ENCODE results near the gene LRRC15.

The LRRC15 gene

DNA sequence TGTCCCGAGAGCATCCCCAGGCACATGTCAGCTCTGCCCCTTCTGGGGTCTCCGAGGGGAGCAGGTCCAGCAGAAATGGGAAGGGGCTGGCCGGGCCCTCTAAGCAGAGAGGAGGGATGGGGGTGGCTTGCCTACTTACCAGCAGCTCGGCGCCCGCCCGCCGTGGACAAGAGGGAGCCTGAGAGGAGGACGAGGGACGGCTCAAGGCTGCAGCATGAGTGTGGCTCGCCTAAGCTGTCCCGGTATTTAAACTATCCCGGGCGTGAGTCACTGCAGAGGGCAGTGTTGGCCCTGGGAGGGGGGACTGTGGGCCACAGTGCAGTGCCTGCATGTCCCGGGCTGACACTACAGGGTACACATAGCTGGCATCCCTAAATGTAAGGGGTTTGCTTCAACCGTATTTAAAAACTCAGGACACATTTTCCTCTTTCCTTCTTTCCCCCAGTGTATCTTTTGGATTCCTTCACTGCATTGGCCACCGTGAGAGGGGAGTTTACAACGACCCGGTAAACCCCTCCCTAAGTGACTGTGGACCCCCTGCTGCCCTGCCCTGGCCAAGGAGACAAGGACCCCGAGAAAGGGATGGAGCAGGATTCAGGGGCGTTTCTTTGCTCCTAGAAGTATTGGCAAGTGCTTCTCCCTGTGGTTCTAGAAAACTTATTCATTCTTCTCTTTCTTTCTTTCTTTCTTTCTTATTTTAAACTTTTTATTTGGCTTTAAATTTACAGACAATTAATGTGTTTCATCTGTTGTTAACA is at the start of gene LRRC15:
Gene LRRC15 (minus strand): TSS at position 222 of the 758 bp plus-strand sequence. CDS start 8,700 bp downstream, outside the sequence.
- DNase-seq (ENCODE audit: low read depth), result no peak

DNA sequence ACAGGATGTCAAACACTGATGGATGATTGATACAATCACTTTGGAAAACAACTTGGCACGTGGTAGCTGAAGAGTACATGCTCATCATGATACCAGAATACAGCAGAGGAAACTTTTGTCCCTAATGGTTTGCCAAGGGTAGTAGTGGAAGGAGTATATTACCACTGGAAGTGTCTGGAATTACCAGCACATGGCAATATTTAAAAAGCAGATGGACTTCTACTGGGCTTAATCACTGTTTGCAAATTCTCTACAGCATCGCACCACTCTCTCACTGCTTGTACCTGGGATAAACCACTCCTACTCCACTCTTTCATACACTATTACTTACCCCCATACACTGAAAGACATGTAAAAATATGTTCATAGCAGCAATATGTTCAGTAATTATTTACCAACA is 49.1 kb upstream of the LRRC15 start:
- DNase-seq (ENCODE audit: low read depth), result no peak

DNA sequence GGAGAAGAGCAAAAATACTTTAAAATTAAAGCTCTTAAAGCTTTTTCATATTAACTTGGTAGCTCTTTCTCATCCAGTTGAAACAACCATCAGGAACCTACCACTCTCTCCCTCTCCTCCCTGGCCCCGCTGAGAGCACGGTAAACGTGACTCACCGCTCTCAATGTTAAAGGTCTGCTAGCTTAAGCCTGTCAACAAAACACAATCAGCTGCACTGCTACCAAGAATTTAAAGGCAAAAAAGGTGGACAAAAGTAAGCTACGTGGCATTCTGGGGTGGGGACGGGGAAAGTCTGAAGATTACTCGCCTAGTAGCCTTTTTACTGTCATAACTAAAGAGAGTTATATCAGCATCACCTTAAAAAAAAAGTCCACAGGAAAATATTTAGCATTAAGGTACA is 37.9 kb upstream of the LRRC15 start:
- DNase-seq (ENCODE audit: low read depth), result no peak

DNA sequence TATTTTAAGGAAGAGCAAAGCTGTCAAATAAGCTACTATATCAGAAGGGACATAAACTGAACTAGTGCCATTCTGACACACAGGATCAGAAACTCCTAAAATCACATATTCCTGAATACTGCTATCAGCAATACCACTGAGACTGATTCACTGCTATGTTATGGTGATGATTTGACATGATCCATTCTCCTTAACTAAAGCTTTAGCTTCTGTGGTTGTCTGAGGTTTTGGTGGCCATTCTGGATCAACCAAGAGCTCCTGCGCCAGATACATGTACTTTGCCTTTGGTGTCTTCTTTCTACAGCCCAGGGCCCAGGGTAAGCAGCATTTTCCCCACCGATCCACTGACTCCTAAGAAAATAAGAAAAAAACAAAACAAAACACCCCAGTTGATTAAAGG is 36.2 kb upstream of the LRRC15 start:
- DNase-seq (ENCODE audit: low read depth), result no peak

DNA sequence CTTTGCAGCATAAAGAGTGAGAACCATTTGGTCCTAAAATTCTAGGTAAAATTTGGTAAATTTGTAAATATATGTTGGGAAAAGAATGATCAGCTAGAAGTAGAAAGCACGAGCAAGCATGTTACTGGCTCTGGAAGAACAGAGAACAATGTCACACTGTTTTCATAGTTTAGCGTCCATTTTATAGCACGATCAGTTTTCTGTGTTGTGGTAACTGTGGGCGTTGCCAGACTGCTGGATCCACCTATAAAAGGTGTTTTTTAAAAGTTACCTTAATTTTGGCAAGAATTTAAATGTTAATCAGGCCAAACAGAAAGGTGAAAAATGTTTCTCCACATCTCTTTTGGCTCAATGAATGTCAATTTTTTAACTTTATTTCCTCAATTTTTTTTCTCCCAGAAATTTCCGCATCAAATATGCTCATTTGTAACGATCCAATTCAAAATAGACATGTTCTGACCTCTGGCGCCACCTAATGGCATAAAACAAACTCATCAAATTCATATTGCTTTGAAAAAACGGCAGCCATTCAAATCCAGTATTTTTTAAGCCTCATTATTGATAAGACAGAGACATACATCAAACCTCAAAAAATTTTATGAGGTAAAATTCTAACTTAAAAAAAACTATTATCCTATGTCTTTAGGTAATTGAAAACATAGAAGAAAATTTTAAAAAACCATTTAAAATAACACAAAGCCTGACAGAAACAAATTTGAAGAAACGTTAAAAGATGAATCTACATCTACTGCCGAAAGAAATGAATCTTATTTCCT is 35.0 kb upstream of the LRRC15 start:
- no peak for DNase-seq (ENCODE audit: low read depth)

DNA sequence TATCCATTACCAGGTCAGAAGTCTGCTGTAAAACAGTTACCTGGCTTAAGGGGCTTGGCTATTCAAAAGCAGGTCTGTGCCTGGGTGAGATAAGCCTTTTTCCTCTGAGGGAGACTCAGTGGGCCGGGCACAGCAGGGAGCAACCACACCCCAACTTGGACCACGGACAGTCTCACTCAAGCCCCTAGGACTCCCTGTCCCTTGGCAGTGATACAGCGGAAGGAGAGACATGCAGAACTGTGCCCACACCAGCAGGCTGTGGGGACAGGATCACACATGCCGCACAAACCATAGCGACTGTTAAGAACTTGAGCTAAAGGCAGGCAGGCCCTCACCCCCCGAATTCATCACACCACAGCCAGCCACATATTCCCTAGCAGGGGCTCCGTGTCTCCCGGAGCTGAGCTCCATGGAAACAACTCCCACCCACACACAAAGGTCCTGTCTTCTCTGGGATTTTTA is 32.4 kb upstream of the LRRC15 start:
- no peak for DNase-seq (ENCODE audit: low read depth)

DNA sequence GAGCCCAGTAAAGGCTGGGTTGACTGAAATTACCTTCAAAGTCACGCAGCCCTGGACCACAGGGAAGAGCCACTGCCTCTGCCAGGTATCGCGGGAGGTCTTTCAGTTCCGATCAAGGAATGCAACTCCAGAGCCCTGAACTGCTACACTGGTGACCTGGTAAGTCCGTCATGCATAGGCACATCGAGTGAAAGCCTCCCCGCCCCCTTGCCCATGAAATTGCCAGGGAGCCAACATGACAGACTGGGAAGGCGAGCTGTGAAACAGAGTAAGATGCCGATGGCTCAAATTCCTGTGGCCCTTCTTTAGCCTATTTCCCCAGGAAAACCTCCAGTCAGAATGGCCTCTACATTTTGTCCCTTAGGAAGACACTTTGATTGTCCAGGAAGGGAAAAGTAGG is 31.8 kb upstream of the LRRC15 start:
- DNase-seq (ENCODE audit: low read depth), result no peak

DNA sequence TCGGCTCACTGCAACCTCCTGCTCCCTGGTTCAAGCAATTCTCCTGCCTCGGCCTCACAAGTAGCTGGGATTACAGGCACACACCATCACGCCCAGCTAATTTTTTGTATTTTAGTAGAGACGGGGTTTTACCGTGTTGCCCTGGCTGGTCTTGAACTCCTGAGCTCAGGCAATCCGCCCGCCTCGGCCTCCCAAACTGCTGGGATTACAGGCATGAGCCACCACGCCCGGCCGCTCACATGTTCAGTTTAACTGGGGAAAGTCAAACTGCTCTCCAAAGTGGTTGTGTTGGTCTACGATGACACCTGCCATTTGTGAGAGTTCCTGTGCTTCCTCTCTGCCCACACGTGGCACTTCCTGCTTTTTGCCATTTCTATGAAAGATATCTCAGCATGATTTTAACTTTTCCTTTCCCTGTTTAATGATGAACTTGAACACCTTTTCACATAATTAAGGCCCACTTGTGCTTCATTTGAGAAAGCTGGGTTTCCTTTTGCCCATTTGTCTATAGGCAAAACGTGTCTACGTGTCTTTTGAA is 30.4 kb upstream of the LRRC15 start:
- DNase-seq (ENCODE audit: low read depth), result no peak

DNA sequence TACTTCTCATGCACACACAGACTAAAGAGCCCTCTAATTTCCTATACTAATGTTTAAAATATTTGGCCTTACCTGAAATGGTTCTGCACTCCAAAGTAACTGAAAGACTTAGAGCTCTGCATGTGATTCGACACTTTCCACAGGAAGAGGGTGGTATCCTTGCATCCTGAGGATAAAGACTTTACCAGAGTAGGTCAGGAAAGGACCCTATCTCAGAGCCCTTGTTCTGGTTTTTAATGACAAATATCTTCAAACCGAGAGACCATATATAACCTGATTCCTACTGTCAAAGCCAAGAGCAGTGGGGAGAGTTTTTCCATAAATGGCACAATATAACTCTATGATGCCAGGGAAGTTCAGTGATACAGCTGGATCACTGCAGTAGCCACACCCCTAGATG is 29.6 kb upstream of the LRRC15 start, which contains the start of gene GP5:
Gene GP5 (minus strand): TSS at position 101 of the 400 bp plus-strand sequence. CDS start 984 bp downstream, outside the sequence.
- DNase-seq (ENCODE audit: low read depth), result no peak

DNA sequence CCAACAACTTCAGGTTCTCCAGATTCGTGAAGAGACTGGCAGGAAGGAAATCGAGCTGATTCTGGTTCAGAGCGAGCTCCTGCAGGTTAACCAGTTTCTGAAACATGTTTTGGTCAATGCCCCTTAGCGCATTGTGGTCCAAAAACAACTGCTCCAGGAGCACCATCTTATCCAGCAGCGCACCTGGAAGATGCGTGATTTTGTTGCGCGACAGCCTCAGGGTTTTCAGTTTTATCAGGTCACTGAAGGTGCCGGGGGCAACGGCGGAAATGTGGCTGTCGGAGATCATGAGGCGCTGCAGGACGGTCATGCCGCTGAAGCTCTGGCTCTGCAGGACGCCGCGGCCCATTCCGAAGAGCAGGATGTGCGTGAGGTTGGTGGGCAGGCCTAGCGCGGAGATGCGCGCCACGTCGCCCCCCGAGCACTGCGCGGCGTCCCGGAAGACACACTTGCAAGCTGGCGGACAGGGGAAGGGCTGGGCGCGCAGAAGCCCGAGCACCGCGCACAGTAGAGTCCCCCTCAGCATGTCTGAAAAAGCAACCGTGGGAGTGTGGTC is 28.3 kb upstream of the LRRC15 start:
- DNase-seq (ENCODE audit: low read depth), result no peak

DNA sequence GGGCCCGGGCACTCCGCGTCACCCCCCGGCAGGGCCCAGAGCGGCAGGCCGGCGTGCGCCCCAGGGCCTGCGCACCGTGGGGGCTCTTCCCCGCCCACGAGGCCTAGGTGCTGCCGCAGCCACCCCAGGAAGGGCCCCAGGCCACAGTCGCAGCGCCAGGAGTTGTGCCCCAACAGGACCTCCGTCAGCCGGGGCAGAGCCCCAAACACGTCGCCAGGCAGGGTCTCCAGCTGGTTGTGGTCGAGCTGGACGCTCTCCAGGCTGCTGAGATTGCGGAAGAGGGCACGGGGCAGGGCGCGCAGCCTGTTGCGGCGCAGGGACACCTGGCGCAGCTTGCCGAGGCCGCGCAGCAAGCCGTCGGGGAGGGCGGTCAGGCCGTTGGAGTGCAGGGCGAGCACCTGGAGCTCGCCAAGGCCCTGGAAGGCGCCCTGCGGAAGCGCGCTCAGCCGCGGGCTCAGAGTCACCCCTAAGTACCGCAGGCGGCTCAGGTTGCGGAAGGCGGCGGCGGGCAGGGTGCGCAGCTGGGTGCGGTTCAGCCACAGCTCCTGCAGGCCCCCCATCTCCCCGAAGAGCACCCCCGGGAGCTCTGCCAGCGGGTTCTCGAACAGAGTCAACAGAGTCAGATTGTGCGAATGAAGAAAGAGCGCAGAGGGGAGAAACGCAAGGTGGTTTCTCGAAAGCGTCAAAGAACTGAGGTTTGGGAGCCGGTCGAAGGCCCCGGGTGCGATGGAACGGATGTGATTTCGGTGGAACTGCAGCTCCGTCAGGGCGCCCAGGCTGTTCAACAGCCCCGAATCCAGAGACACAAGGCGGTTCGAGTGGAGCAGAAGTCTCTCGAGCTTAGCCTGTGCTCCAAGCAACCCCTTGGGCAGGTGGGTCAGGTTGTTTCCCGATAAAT is 27.6 kb upstream of the LRRC15 start:
- DNase-seq (ENCODE audit: low read depth), result no peak

DNA sequence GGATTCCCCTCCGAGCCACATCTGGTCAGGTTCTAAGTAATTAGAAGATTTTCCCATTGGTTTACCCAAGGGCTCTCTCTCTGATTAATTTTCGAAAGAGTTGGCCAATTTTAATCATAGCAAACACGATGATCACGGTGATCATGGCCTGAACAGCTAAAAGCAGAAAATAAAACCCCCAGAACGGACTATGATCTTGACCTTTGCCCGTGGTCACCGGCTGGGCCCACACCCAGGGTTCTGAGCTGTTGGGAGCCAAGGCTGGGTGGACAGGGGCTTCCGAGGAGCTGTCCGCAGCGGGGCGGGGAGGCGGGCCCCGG is 27.0 kb upstream of the LRRC15 start:
- DNase-seq (ENCODE audit: low read depth), result no peak

DNA sequence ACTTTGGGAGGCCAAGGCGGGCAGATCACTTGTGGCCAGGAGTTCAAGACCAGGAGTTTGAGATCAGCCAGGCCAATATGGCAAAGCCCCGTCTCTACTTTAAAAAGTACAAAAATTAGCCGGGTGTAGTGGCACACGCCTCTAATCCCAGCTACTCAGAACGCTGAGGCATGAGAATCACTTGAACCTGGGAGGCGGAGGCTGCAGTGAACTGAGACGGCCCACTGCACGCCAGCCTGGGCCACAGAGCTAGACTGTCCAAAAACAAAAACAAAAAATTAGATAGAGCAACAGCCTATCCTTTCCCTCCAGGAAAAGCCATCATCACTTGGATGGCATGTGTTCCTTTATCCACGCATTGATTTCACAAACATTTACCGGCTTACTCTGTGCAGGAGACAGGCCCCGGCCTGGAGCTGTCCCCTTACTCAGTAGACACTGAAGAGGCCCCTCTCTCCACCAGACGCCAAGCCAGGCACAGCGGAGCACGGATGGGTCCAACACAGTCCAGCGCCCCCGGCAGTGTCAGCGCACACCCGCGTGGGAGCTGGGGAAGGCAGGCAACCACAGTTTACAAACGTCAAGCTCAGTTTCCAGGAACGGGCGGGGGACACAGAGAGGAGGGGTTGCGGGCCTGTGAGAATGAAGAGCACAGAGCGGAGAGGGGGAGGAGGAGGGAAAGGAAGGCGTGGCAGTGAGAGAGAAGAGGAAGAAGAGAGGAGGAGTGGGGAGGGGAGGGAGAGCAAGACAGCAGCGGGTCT is 26.4 kb upstream of the LRRC15 start:
- DNase-seq (ENCODE audit: low read depth), result no peak

DNA sequence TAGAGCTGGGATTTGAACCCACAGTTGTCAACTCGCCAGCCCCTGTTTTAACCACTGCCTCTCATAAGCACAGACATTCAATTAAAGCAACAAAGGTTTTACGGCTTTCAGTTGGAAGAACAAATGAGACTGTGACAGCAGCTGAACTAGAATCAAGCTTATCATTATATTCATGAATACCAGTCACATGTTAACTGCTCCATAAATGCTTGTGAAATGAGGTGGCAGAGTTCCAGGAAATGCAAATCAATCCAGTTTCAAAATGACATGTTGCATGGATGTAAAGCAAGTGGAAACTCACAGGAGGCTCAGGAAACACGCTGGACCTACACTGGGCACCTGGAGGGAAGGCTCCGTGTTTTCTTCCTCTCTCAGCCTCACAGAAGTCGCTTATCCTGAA is 25.7 kb upstream of the LRRC15 start:
- DNase-seq (ENCODE audit: low read depth), result no peak

DNA sequence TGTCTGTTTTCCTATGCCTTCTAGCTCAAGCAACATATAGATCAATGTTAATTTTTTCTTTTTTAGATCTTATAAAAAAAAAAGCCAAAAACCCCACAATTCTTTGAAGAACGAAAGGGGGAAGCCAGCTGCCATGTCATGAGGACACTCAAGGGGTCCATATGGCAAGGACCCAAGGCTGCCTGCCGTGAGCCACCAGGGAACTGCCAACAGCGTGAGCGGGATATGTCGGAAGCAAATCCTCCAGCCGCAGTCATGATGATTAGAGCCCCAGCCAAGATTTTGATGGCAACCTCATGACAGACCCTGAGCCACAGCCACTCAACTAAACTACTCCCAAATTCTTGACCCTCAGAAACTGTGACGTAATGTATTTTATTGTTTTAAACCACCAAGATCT is 23.0 kb upstream of the LRRC15 start:
- DNase-seq (ENCODE audit: low read depth), result no peak

DNA sequence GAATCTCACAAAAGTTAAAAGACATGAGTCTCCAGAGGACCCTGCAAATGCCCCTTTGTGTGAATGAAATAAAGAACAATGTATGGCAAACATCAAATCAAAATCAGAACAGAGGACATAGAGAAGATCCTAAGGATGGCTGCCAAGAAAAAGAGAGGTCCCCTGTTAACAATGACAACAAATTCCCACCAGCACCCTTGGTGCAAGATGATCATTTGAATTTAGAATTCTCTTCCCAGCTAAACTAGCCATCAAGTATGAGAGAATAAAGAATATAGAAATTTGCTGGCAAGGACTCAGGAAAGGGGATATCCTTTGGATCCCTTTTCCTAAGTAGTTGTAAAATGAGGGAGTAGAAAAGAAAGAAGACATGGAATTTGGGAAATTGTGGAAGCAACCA is 21.3 kb upstream of the LRRC15 start:
- no peak for DNase-seq (ENCODE audit: low read depth)

DNA sequence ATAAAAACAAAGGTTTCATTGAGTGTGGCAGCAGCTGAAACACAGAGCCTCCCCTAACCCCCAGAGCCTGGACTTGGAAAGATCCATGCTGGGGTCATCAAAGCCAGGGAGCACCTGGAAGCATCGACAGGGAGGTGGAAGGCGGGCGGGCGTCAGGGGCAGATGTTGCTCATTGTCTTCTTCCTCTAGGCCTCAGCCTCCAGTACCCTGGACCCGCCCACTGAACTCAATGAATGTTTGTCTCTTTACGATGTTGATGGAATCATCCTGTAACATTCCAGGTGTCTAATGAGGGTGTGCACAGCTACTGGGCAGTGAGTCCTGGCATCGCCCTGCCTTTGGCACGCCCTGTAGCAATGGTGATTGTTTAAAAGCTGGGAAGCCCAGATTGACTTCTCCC is 19.7 kb upstream of the LRRC15 start:
- no peak for DNase-seq (ENCODE audit: low read depth)

DNA sequence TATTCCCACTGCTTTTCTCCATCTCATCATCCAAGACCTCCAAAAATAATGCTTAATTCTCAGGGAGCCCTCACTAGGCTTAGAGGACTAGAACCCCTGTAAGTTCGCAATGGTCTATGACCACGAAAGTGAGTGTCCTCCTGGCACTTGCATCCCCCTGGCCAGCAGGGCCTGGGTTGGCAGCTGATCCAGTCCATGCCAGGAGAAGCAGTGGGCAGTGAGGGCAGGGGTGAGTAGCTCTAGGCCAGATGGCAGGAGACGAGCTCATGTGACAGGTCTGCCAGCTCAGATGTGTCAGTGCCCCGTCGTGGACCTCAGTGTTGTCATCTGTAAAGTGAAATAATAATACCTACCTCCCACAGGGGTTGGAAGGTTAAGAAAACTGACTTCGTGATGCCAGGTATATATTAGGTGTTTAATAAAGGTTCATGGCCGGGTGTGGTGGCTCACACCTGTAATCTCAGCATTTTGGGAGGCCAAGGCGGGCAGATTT is 18.4 kb upstream of the LRRC15 start:
- no peak for DNase-seq (ENCODE audit: low read depth)

DNA sequence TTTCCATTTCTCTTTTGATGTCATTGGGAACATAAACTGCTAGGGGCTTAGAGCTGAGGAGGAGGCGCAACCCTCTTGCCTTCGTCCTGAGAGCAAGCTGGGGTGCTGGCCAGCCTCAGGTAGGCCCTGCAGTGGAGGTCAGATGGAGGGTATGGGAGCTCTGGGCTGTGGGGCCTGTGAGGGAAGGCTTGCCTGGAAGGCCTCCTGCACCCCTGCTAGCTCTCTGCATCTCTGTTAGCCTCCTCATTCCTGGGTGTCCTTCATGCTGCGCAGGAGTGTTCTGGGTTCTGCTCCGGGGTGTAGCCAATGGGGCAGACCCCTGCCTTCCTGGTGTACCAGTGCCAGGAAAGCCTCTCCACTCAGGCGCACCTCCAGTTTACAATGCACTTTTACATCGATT is 17.7 kb upstream of the LRRC15 start:
- no peak for DNase-seq (ENCODE audit: low read depth)

DNA sequence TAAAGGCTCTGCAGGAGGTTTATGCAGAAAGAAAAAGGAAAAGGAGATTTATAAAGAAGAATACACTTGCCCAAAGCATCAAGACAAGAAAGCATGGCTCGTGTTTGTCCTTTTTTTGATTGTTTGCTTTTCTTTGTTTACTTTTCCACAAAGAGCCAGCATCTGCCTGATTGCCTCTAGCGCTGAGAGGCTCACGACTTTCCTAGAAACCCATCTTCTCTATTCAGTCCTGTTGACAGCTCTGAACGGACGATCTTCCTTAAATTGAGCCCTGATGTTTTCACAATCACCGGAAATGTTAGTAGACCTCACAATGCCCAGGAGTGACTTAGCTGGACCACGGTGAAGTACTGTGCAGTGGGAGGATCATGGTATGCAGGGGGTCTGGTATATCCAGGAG is 17.1 kb upstream of the LRRC15 start:
- DNase-seq (ENCODE audit: low read depth), result no peak

DNA sequence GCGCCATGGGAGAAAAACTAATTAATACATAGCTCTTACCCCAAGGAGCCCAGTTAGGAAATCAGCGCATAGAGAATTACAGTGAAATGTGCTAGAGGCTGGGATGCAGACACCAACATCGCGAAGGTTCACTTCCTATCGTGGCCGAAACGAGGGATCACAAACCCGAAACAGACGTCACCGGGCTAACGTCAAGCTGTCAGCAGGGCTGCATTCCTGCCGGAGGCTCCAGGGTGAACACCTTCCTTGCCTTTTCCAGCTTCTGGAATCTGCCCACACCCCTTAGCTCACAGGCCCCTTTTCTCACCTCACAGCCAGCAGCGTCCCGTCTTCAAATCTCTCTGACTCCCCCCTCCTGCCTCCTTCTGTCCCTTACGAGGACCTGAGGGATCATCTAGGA is 16.5 kb upstream of the LRRC15 start:
- DNase-seq (ENCODE audit: low read depth), result no peak
